Sigmoid colon (tissue), 4 donors: Measurements from ENCODE around the gene RIOK1.

Experiments
- EP300 ChIP-seq, 4 donors: sonication (generic); formaldehyde crosslinking; IDR thresholded peaks; one replicate each; pipeline ENCODE4 v1.6.1; 2017; ENCODE audit warnings: antibody characterized with exemption in 4 of 4
- POLR2A ChIP-seq, 2 donors: fragments of 450-650 bp; IDR thresholded peaks; one replicate each; pipeline ENCODE4 v1.6.1; 2016; ENCODE audit warnings: antibody characterized with exemption in 2 of 2, mild to moderate bottlenecking in 2 of 2, moderate library complexity in 2 of 2
- TF ChIP-seq, protein P1 (sequence below), 4 experiments: fragments of 450-650 bp in 3 of 4; fragments of 200-600 bp in 1 of 4; IDR thresholded peaks; one replicate each; pipeline ENCODE4 v1.5.1; 2016 to 2019; ENCODE audit warnings: antibody characterized with exemption in 4 of 4, mild to moderate bottlenecking in 3 of 4, moderate library complexity in 2 of 4

DNA sequence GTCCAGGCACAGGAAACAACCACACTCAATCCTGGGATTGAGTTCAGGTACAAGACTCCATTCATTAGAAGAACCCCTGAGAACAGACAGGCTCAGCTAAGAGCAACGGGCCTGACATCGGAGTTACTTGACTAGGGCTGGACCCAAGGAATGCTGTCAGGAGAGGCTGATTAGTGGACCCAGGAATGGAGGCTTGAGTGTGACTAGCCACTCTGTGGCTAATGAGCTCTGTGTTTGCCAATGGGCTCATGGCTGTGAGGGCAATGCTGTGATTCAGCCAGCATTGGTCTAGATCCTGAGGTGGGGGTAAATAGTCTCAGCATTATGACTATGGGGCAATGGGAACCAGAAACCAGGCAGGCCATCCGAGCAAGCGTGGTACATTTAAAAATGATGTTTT, 71.8 kb downstream of the RIOK1 start:
- TF ChIP-seq POLR2A (IDR thresholded peaks at IDR 0.05) (no peak), EP300 (IDR thresholded peaks at IDR 0.05) (no peak)
- TF ChIP-seq, protein P1, sequence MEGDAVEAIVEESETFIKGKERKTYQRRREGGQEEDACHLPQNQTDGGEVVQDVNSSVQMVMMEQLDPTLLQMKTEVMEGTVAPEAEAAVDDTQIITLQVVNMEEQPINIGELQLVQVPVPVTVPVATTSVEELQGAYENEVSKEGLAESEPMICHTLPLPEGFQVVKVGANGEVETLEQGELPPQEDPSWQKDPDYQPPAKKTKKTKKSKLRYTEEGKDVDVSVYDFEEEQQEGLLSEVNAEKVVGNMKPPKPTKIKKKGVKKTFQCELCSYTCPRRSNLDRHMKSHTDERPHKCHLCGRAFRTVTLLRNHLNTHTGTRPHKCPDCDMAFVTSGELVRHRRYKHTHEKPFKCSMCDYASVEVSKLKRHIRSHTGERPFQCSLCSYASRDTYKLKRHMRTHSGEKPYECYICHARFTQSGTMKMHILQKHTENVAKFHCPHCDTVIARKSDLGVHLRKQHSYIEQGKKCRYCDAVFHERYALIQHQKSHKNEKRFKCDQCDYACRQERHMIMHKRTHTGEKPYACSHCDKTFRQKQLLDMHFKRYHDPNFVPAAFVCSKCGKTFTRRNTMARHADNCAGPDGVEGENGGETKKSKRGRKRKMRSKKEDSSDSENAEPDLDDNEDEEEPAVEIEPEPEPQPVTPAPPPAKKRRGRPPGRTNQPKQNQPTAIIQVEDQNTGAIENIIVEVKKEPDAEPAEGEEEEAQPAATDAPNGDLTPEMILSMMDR (IDR thresholded peaks at IDR 0.05): no peak
